Measurements from ENCODE around the gene DAO. TPM values are rescaled to one million over a fixed set of nuclear protein-coding genes. Genes with fewer than 3 reads are reported as not detected.
"Not testable (repeated sequence)": the region's sequence is repeated elsewhere in the genome, so short reads cannot be mapped to it uniquely, and the experiment has no call there.

The DAO gene
- total RNA-seq, 1 experiment from 2014 or later, result not detected

DNA sequence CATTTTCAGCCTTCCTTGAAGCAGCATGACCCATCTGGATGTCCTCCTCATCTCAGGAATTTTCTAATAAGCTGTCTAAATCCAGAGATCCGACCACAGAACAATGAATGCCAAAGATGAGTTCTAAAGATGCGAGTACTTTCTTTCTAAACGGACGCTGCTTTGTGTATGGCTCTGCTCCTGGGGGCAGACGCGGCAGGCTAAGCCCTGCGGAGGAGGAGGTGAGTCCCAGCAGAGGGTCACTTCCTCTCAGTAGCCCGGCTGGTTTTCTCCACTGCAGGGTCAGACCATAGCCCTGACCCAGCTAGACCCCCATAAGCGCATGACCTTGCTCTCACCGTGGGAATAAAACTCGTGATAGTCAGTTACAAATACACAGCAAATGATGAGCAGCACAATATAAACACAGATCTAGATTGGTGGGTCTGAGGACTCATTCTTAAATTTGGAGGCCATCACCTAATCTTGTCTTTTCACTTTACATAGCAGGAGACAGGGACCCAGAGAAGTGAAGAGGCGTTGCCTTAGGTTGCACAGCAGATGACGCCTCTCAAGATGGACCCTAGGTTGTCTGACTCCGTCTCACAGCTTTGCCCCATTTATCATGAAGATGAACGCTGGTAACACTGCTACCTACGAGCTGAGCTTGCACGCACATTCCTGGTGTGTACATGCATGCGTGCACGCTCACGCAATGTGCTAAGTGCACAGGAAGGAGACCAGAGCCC is 39.1 kb upstream of the DAO start:
- peaks cover 16% of the 10 kb centered on the region for H3K36me3 ChIP-seq (ENCODE audit: insufficient read depth, low read length, poor library complexity, severe bottlenecking)
- H3K4me1 ChIP-seq (ENCODE audit: insufficient read depth, low read length, poor library complexity, severe bottlenecking), result peaks cover 23% of the 10 kb centered on the region
- no peaks in the 10 kb centered on the region for H3K27me3 ChIP-seq (replicated peaks; ENCODE audit: insufficient read depth, low read depth, low read length, poor library complexity)
- ChIA-PET CTCF (no interaction called here), POLR2A (ENCODE audit: low non-redundant PET) (interaction anchor here (0.7 kb wide), 1 partner anchor 123 kb away, joined by 7 read pairs; no protein-coding TSS in a partner anchor)
- no peak overlapping the region for H3K27ac ChIP-seq (ENCODE audit: low read depth, low read length, poor library complexity, severe bottlenecking)
- intact Hi-C loops (cut with micrococcal nuclease; ENCODE audit: unreplicated experiment), result no loop called here
- DNase-seq (ENCODE audit: low spot score), result no peak
- no peaks in the 10 kb centered on the region for H3K9me3 ChIP-seq (ENCODE audit: low read depth, low read length, poor library complexity, severe bottlenecking)
- BruUV-seq (replicated peaks), result no TSS peak
- TF ChIP-seq EZH2 (IDR thresholded peaks at IDR 0.05; ENCODE audit: borderline replicate concordance, low read depth, low read length, poor library complexity, severe bottlenecking) (no peak), CTCF (conservative IDR thresholded peaks at IDR 0.05; ENCODE audit: low read depth, low read length) (no peak)
- H3K4me3 ChIP-seq (ENCODE audit: low read depth, low read length, poor library complexity, severe bottlenecking), result no peak overlapping the region

DNA sequence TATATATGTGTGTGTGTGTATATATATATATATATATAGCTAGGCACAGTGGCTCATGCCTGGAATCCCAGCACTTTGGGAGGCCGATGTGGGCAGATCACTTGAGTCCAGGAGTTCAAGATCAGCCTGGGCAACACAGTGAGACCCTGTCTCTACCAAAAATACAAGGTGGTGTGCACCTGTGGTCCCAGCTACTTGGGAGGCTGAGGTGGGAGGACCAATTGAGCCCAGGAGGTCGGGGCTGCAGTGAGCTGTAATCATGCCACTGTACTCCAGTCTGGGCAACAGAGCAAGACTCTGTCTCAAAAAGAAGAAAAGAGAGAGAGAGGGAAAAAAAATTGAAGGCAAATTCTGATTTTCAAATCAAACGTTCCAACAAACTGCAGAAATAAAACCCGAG is 38.1 kb upstream of the DAO start:
- CTCF ChIA-PET, result not testable (repeated sequence)

GRCh38 chr12:108842361-108842760 is 37.5 kb upstream of the DAO start:
- intact Hi-C loops (cut with micrococcal nuclease; ENCODE audit: unreplicated experiment), result no loop called here
- CTCF ChIA-PET, result no interaction called here
- Histone ChIP-seq H3K36me3 (ENCODE audit: insufficient read depth, low read length, poor library complexity, severe bottlenecking) (peaks cover 20% of the 10 kb centered on the region), H3K4me3 (ENCODE audit: low read depth, low read length, poor library complexity, severe bottlenecking) (no peak overlapping the region), H3K27ac (ENCODE audit: low read depth, low read length, poor library complexity, severe bottlenecking) (no peak overlapping the region), H3K27me3 (replicated peaks; ENCODE audit: insufficient read depth, low read depth, low read length, poor library complexity) (no peaks in the 10 kb centered on the region), H3K9me3 (ENCODE audit: low read depth, low read length, poor library complexity, severe bottlenecking) (no peaks in the 10 kb centered on the region), H3K4me1 (ENCODE audit: insufficient read depth, low read length, poor library complexity, severe bottlenecking) (peaks cover 23% of the 10 kb centered on the region)
- DNase-seq (ENCODE audit: low spot score), result no peak
- no TSS peak for BruUV-seq (replicated peaks)
- TF ChIP-seq EZH2 (IDR thresholded peaks at IDR 0.05; ENCODE audit: borderline replicate concordance, low read depth, low read length, poor library complexity, severe bottlenecking) (no peak), CTCF (conservative IDR thresholded peaks at IDR 0.05; ENCODE audit: low read depth, low read length) (no peak)
- POLR2A ChIA-PET (ENCODE audit: low non-redundant PET), result no interaction called here

More for the DNA sequence above, 38.1 kb upstream of the DAO start:
- DNase-seq (ENCODE audit: low spot score); H3K27me3 ChIP-seq (replicated peaks; ENCODE audit: insufficient read depth, low read depth, low read length, poor library complexity); H3K27ac ChIP-seq (ENCODE audit: low read depth, low read length, poor library complexity, severe bottlenecking); POLR2A ChIA-PET (ENCODE audit: low non-redundant PET); BruUV-seq (replicated peaks); H3K9me3 ChIP-seq (ENCODE audit: low read depth, low read length, poor library complexity, severe bottlenecking); H3K4me3 ChIP-seq (ENCODE audit: low read depth, low read length, poor library complexity, severe bottlenecking); intact Hi-C loops (cut with micrococcal nuclease; ENCODE audit: unreplicated experiment): not testable (repeated sequence)
- Histone ChIP-seq H3K4me1 (ENCODE audit: insufficient read depth, low read length, poor library complexity, severe bottlenecking) (peaks cover 23% of the 10 kb centered on the region), H3K36me3 (ENCODE audit: insufficient read depth, low read length, poor library complexity, severe bottlenecking) (peaks cover 16% of the 10 kb centered on the region)

- intact Hi-C loops (cut with micrococcal nuclease; ENCODE audit: unreplicated experiment), result no loop called here
- TF ChIP-seq EZH2 (IDR thresholded peaks at IDR 0.05; ENCODE audit: borderline replicate concordance, low read depth, low read length, poor library complexity, severe bottlenecking) (no peak), CTCF (conservative IDR thresholded peaks at IDR 0.05; ENCODE audit: low read depth, low read length) (no peak)
- Histone ChIP-seq H3K4me1 (ENCODE audit: insufficient read depth, low read length, poor library complexity, severe bottlenecking) (peaks cover 16% of the 10 kb centered on the region), H3K27ac (ENCODE audit: low read depth, low read length, poor library complexity, severe bottlenecking) (no peak overlapping the region), H3K27me3 (replicated peaks; ENCODE audit: insufficient read depth, low read depth, low read length, poor library complexity) (no peaks in the 10 kb centered on the region), H3K36me3 (ENCODE audit: insufficient read depth, low read length, poor library complexity, severe bottlenecking) (peaks cover 28% of the 10 kb centered on the region), H3K4me3 (ENCODE audit: low read depth, low read length, poor library complexity, severe bottlenecking) (no peak overlapping the region), H3K9me3 (ENCODE audit: low read depth, low read length, poor library complexity, severe bottlenecking) (no peaks in the 10 kb centered on the region)
- no peak for DNase-seq (ENCODE audit: low spot score)
- ChIA-PET CTCF (no interaction called here), POLR2A (ENCODE audit: low non-redundant PET) (no interaction called here)
- BruUV-seq (replicated peaks), result no TSS peak
Observed at GRCh38 chr12:108843187-108843586, 36.7 kb upstream of the DAO start.
